Fibroblast of lung (primary cell): ENCODE measurements around the gene PPP1R7. TPM values are rescaled to one million over a fixed set of nuclear protein-coding genes. Genes with fewer than 3 reads are reported as not detected.

Experiments
- DNase-seq, 2 donors: peaks; one replicate each; pipeline versions ENCODE4 v3.0.0 to v3.0.0-alpha.2; 2010; ENCODE audit warnings: low read depth in 2 of 2
- H2AFZ ChIP-seq: 2 replicates; pipeline ENCODE4 v1.5.1; 2012; ENCODE audit warnings: low read length, control low read depth, inconsistent platforms
- H3K27ac ChIP-seq: 2 replicates; pipeline ENCODE4 v1.5.1; 2011; ENCODE audit warnings: low read length, control low read depth; ENCODE audit not compliant: insufficient read depth
- H3K27me3 ChIP-seq: 2 replicates; pipeline ENCODE4 v1.5.1; 2011; ENCODE audit warnings: mild to moderate bottlenecking, low read length; ENCODE audit not compliant: control insufficient read depth, insufficient read depth
- H3K36me3 ChIP-seq: 2 replicates; pipeline ENCODE4 v1.5.1; 2011; ENCODE audit warnings: low read length; ENCODE audit not compliant: control insufficient read depth, insufficient read depth
- H3K4me1 ChIP-seq: 2 replicates; pipeline ENCODE4 v1.5.1; 2011; ENCODE audit warnings: low read length; ENCODE audit not compliant: control insufficient read depth, insufficient read depth; ENCODE audit errors: extremely low read depth
- H3K4me2 ChIP-seq: 2 replicates; pipeline ENCODE4 v1.5.1; 2011; ENCODE audit warnings: low read length, control low read depth; ENCODE audit not compliant: insufficient read depth; ENCODE audit errors: extremely low read depth
- H3K4me3 ChIP-seq, 4 experiments: fragments of 200-600 bp in 1 of 4; sonication (generic) in 1 of 4; replicated peaks in 1 of 4; 2 replicates each; pipeline ENCODE4 v1.5.1; 2011 to 2016; ENCODE audit warnings: low read length in 4 of 4, low read depth in 3 of 4, mild to moderate bottlenecking in 3 of 4, control low read depth in 2 of 4, inconsistent platforms in 1 of 4, mixed read lengths in 1 of 4; ENCODE audit not compliant: insufficient read depth in 1 of 4; ENCODE audit errors: control extremely low read depth in 1 of 4
- H3K79me2 ChIP-seq: 2 replicates; pipeline ENCODE4 v1.5.1; 2012; ENCODE audit warnings: mild to moderate bottlenecking, low read length, inconsistent platforms; ENCODE audit not compliant: control insufficient read depth, insufficient read depth
- H3K9ac ChIP-seq: 2 replicates; pipeline ENCODE4 v1.5.1; 2011; ENCODE audit warnings: mild to moderate bottlenecking, low read length, control low read depth; ENCODE audit not compliant: insufficient read depth
- H3K9me3 ChIP-seq: 2 replicates; pipeline ENCODE4 v1.5.1; 2012; ENCODE audit warnings: low read depth, low read length; ENCODE audit not compliant: control insufficient read depth, insufficient read depth
- H4K20me1 ChIP-seq: 2 replicates; pipeline ENCODE4 v1.5.1; 2011; ENCODE audit warnings: low read length; ENCODE audit not compliant: control insufficient read depth, insufficient read depth; ENCODE audit errors: extremely low read depth
- EZH2 ChIP-seq: IDR thresholded peaks from 2 replicates; pipeline ENCODE4 v1.5.1; 2012; ENCODE audit warnings: low read length, control low read depth, mild to moderate bottlenecking; ENCODE audit errors: missing control alignments
- polyA plus RNA-seq, 2 donors: library from polyadenylated mRNA; depleted of rRNA in 1 of 2; stranded (reverse) in 1 of 2; unstranded in 1 of 2; fragments of >200 nt; gene quantifications; 2 replicates each; pipeline ENCODE4 v1.2.1, GENCODE V29; 2011 to 2012; ENCODE audit warnings: missing spikeins in 1 of 2
- total RNA-seq: library from RNA; depleted of rRNA; stranded (reverse); fragments of >200 nt; gene quantifications from 2 replicates; pipeline ENCODE4 v1.2.1, GENCODE V29; 2014
- TF ChIP-seq, protein P1 (sequence below), 2 donors: IDR thresholded peaks in 1 of 2; conservative IDR thresholded peaks in 1 of 2; 1 replicate in 1 of 2; 2 replicates in 1 of 2; pipeline ENCODE4 v1.5.1; 2011 to 2012; ENCODE audit warnings: low read length in 2 of 2, control low read depth in 1 of 2, inconsistent platforms in 1 of 2, low read depth in 1 of 2, mild to moderate bottlenecking in 1 of 2

PPP1R7 gene
- total and polyA plus RNA-seq, 2 donors (not counting 1 experiment from before 2014, with no cell fraction given), result 70.7 to 141 TPM

- no peaks in the 10 kb centered on the region for H3K9me3 ChIP-seq
- H4K20me1 ChIP-seq, result no peaks in the 10 kb centered on the region
- H3K4me3 ChIP-seq, result no peak overlapping the region
- H3K79me2 ChIP-seq, result no peaks in the 10 kb centered on the region
- no peak for TF ChIP-seq EZH2
- peaks cover 15% of the 10 kb centered on the region for H3K36me3 ChIP-seq
- H3K4me2 ChIP-seq, result no peak overlapping the region
- H3K4me1 ChIP-seq, result peaks cover 7% of the 10 kb centered on the region
- H2AFZ ChIP-seq, result no peak overlapping the region
- no peak overlapping the region for H3K9ac ChIP-seq
- no peaks in the 10 kb centered on the region for H3K27me3 ChIP-seq
- no peak overlapping the region for H3K27ac ChIP-seq
- no peak for DNase-seq
These were observed 8.8 kb downstream of the PPP1R7 start for GRCh38 chr2:241159116-241159515.

GRCh38 chr2:241160318-241160717 lies 10.1 kb downstream of the PPP1R7 start:
- H3K79me2 ChIP-seq, result no peaks in the 10 kb centered on the region
- H3K36me3 ChIP-seq, result peaks cover 16% of the 10 kb centered on the region
- H3K9ac ChIP-seq, result no peak overlapping the region
- H4K20me1 ChIP-seq, result no peaks in the 10 kb centered on the region
- no peak for TF ChIP-seq EZH2
- TF ChIP-seq, protein P1, sequence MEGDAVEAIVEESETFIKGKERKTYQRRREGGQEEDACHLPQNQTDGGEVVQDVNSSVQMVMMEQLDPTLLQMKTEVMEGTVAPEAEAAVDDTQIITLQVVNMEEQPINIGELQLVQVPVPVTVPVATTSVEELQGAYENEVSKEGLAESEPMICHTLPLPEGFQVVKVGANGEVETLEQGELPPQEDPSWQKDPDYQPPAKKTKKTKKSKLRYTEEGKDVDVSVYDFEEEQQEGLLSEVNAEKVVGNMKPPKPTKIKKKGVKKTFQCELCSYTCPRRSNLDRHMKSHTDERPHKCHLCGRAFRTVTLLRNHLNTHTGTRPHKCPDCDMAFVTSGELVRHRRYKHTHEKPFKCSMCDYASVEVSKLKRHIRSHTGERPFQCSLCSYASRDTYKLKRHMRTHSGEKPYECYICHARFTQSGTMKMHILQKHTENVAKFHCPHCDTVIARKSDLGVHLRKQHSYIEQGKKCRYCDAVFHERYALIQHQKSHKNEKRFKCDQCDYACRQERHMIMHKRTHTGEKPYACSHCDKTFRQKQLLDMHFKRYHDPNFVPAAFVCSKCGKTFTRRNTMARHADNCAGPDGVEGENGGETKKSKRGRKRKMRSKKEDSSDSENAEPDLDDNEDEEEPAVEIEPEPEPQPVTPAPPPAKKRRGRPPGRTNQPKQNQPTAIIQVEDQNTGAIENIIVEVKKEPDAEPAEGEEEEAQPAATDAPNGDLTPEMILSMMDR (conservative IDR thresholded peaks at IDR 0.05 in 1 of 2, IDR thresholded peaks at IDR 0.05 in 1 of 2; ENCODE audit: low read depth in 1 of 2, low read length in 2 of 2), result no peak
- H2AFZ ChIP-seq, result no peak overlapping the region
- no peak overlapping the region for H3K27ac ChIP-seq
- DNase-seq, result no peak
- H3K4me3 ChIP-seq, result no peak overlapping the region
- peaks cover 7% of the 10 kb centered on the region for H3K4me1 ChIP-seq
- no peak overlapping the region for H3K4me2 ChIP-seq
- no peaks in the 10 kb centered on the region for H3K9me3 ChIP-seq
- no peaks in the 10 kb centered on the region for H3K27me3 ChIP-seq

GRCh38 chr2:241161646-241162281 lies 11.5 kb downstream of the PPP1R7 start:
- peaks cover 7% of the 10 kb centered on the region for H3K4me1 ChIP-seq
- H3K79me2 ChIP-seq, result no peaks in the 10 kb centered on the region
- no peaks in the 10 kb centered on the region for H4K20me1 ChIP-seq
- H3K9ac ChIP-seq, result no peak overlapping the region
- H3K4me3 ChIP-seq, result no peak overlapping the region
- H3K9me3 ChIP-seq, result no peaks in the 10 kb centered on the region
- peak; percentile 88 to 90 for DNase-seq
- H3K27ac ChIP-seq, result peak overlapping the region; percentile 85
- H3K36me3 ChIP-seq, result peaks cover 22% of the 10 kb centered on the region
- H2AFZ ChIP-seq, result no peak overlapping the region
- H3K4me2 ChIP-seq, result peak overlapping the region; percentile 73
- no peak for TF ChIP-seq EZH2
- TF ChIP-seq, protein P1 (conservative IDR thresholded peaks at IDR 0.05 in 1 of 2, IDR thresholded peaks at IDR 0.05 in 1 of 2; ENCODE audit: low read depth in 1 of 2, low read length in 2 of 2), result no peak
- H3K27me3 ChIP-seq, result no peaks in the 10 kb centered on the region
